Right lobe of liver (tissue), 6 donors: Measurements from ENCODE around the gene RC3H1. TPM values are rescaled to one million over a fixed set of nuclear protein-coding genes. Genes with fewer than 3 reads are reported as not detected.

Experiments
- ATAC-seq, 4 donors: fragments of 200-7000 bp; cut with Tn5 transposase; one replicate each; pipeline ENCODE4 v1.9.1; 2020; ENCODE audit warnings: mild to moderate bottlenecking in 4 of 4, moderate library complexity in 4 of 4
- DNase-seq, 3 donors: peaks; one replicate each; pipeline ENCODE4 v3.0.0-alpha.2; 2020
- H3K27ac ChIP-seq, 3 donors: fragments of 200-600 bp; one replicate each; pipeline ENCODE4 v1.8.0; 2022
- H3K27me3 ChIP-seq, 2 donors: fragments of 200-600 bp; one replicate each; pipeline ENCODE4 v1.8.0; 2022
- H3K36me3 ChIP-seq, 4 donors: fragments of 200-600 bp; sonication (generic) in 1 of 4; one replicate each; pipeline versions ENCODE4 v1.5.1 to v1.8.0; 2017 to 2022; ENCODE audit warnings: control low read depth in 1 of 4
- H3K4me1 ChIP-seq, 4 donors: fragments of 200-600 bp; sonication (generic) in 1 of 4; one replicate each; pipeline versions ENCODE4 v1.5.1 to v1.8.0; 2017 to 2022; ENCODE audit warnings: control low read depth in 1 of 4
- H3K4me3 ChIP-seq, 3 donors: fragments of 200-600 bp; one replicate each; pipeline ENCODE4 v1.8.0; 2022
- H3K9me3 ChIP-seq, 4 donors: fragments of 200-600 bp; sonication (generic) in 1 of 4; one replicate each; pipeline versions ENCODE4 v1.5.1 to v1.8.0; 2017 to 2022; ENCODE audit warnings: control low read depth in 1 of 4
- POLR2A ChIP-seq: fragments of 450-650 bp; IDR thresholded peaks from one replicate; pipeline ENCODE4 v1.6.1; 2017; ENCODE audit warnings: antibody characterized with exemption, mild to moderate bottlenecking
- WGBS: methylation state at CpG from one replicate; pipeline ENCODE4 v1.1.6; 2018; ENCODE audit warnings: low coverage, low lambda C conversion rate; ENCODE audit not compliant: insufficient coverage; ENCODE audit errors: missing lambda C conversion rate; 5-methylcytosine and 5-hydroxymethylcytosine counted together
- intact Hi-C, 2 donors: fragments of 100-400 bp; cut with DNase I; formaldehyde crosslinking; loops; one replicate each; pipeline versions ENCODE4 v1.11.2 to v1.14.1; 2022
- total RNA-seq, 6 experiments: library from RNA; depleted of rRNA in 2 of 6; stranded (reverse); fragments of >200 nt in 2 of 6; fragmentation: NEBNext Ultra II Directional in 3 of 6; extraction: Animal tissue kit (Norgen Biotek cat#: 25700) in 3 of 6; gene quantifications; one replicate each; pipeline versions ENCODE4 v1.1.0 to v1.2.4, GENCODE V29; 2016 to 2023
- TF ChIP-seq, protein P1 (sequence below), 4 donors: fragments of 200-600 bp in 3 of 4; fragments of 450-650 bp in 1 of 4; IDR thresholded peaks; one replicate each; pipeline versions ENCODE4 v1.5.1 to v1.8.0; 2016 to 2022; ENCODE audit warnings: antibody characterized with exemption in 4 of 4, mild to moderate bottlenecking in 2 of 4
- donor health status: DM: no; HTN: yes; CAD: no.
- donor health status: DM: no; HTN: no; CAD: no.
- donor health status: DM: no; HTN: no; CAD: no.
- donor health status: DM: no; HTN: yes; CAD: no.
- donor health status: DM: no; HTN: yes; CAD: no.

The RC3H1 gene
- total RNA-seq, 6 experiments from 2014 or later = 15.7 to 22.2 (median 17.7) TPM

- Histone ChIP-seq H3K27me3 (no peaks in the 10 kb centered on the region), H3K4me1 (no peaks in the 10 kb centered on the region), H3K4me3 (no peak overlapping the region), H3K36me3 (peaks cover 0 to 44% (median 28%) of the 10 kb centered on the region in 4 donors), H3K27ac (no peak overlapping the region), H3K9me3 (no peaks in the 10 kb centered on the region)
- ATAC-seq (no peak), DNase-seq (no peak)
- 77% methylated on average over 2 of the region's 2 CpGs for WGBS
- TF ChIP-seq, protein P1, sequence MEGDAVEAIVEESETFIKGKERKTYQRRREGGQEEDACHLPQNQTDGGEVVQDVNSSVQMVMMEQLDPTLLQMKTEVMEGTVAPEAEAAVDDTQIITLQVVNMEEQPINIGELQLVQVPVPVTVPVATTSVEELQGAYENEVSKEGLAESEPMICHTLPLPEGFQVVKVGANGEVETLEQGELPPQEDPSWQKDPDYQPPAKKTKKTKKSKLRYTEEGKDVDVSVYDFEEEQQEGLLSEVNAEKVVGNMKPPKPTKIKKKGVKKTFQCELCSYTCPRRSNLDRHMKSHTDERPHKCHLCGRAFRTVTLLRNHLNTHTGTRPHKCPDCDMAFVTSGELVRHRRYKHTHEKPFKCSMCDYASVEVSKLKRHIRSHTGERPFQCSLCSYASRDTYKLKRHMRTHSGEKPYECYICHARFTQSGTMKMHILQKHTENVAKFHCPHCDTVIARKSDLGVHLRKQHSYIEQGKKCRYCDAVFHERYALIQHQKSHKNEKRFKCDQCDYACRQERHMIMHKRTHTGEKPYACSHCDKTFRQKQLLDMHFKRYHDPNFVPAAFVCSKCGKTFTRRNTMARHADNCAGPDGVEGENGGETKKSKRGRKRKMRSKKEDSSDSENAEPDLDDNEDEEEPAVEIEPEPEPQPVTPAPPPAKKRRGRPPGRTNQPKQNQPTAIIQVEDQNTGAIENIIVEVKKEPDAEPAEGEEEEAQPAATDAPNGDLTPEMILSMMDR (IDR thresholded peaks at IDR 0.05) = no peak
- no peak for TF ChIP-seq POLR2A
- intact Hi-C loops = no loop called here
Observed at GRCh38 chr1:173900427-173900826, 121.7 kb downstream of the RC3H1 start.

- H3K4me1 ChIP-seq = no peaks in the 10 kb centered on the region
- no peaks in the 10 kb centered on the region for H3K27me3 ChIP-seq
- ATAC-seq (no peak), DNase-seq (no peak)
- no peak overlapping the region for H3K4me3 ChIP-seq
- WGBS = 100% methylated on average over 3 of the region's 3 CpGs
- no peak overlapping the region for H3K27ac ChIP-seq
- intact Hi-C loops = no loop called here
- H3K36me3 ChIP-seq = no peaks in the 10 kb centered on the region
- no peak for TF ChIP-seq POLR2A
- TF ChIP-seq, protein P1 (IDR thresholded peaks at IDR 0.05) = no peak
- no peaks in the 10 kb centered on the region for H3K9me3 ChIP-seq
Observed at GRCh38 chr1:173894189-173894588, 128.0 kb downstream of the RC3H1 start.

DNA sequence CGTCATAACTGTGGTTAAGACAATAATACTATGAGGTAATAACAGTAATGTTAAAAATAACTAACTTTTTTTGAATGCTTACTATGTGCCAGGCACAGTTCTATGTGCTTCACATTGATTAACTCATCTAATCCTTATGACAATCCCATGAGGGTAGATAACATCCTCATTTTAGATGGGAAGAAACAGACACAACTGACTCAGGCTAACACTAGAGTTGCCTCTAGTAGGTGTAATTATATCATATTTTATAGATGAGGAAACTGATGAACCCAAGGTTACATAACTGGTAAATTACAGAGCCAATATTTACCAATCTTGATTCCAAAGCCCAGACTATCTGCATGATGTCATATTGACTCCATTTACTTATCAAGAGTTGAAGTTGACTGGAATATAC, 128.5 kb downstream of the RC3H1 start:
- Histone ChIP-seq H3K36me3 (no peaks in the 10 kb centered on the region), H3K27me3 (no peaks in the 10 kb centered on the region), H3K27ac (no peak overlapping the region), H3K9me3 (no peaks in the 10 kb centered on the region), H3K4me3 (no peak overlapping the region), H3K4me1 (no peaks in the 10 kb centered on the region)
- ATAC-seq (peak in 1 of 4 donors; percentile 37), DNase-seq (no peak)
- 100% methylated on average over 1 of the region's 1 CpG for WGBS
- intact Hi-C loops = no loop called here
- TF ChIP-seq, protein P1 (IDR thresholded peaks at IDR 0.05) = no peak
- TF ChIP-seq POLR2A = no peak

DNA sequence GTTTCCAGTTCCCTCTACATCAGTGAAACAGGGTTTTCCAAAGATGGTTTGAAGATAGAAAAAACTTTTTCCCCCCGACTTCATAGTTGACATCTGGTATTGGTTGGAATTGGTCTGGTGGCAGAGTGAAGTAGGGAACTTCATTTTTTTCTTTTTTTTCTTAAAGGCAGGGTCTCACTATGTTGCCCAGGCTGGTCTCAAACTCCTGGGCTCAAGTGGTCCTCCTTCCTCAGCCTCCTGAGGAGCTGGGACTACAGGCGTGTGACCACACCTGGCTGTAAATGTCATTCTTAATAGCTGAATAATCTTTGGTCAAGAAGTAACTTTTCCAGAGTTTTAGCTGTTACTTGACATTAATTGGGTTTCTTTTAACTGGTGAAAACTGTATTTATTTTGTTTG, 132.3 kb downstream of the RC3H1 start:
- Histone ChIP-seq H3K27me3 (no peaks in the 10 kb centered on the region), H3K27ac (no peak overlapping the region), H3K4me3 (no peak overlapping the region), H3K4me1 (no peaks in the 10 kb centered on the region), H3K36me3 (peaks cover 0 to 6% (median 2%) of the 10 kb centered on the region in 4 donors), H3K9me3 (no peaks in the 10 kb centered on the region)
- intact Hi-C loops = no loop called here
- DNase-seq (no peak), ATAC-seq (no peak)
- WGBS = 91% methylated on average over 2 of the region's 2 CpGs
- TF ChIP-seq, protein P1 (IDR thresholded peaks at IDR 0.05) = no peak
- TF ChIP-seq POLR2A = no peak

DNA sequence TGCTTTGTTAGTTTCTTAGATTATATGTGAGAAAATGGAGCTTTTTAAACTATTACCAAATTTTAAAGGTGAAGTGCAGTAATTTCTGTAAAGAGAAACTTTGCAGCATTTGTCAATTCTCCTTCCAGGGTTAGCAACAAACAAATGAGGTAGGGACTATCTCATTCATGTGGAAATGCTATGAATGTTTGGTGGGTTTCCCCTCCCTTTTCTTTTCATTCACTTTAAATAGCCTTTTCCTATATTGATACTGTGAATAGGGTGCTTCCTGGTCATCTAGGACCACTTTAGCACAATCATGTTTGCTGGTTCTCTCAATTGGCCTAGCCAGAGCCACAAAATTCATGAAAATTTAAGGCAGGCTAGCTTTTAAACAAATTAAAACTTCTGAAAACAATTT, 133.4 kb downstream of the RC3H1 start:
- H3K4me1 ChIP-seq = no peaks in the 10 kb centered on the region
- H3K4me3 ChIP-seq = no peak overlapping the region
- no peak for TF ChIP-seq POLR2A
- TF ChIP-seq, protein P1 (IDR thresholded peaks at IDR 0.05) = no peak
- no peak for ATAC-seq
- DNase-seq = no peak
- no peaks in the 10 kb centered on the region for H3K27me3 ChIP-seq
- no peak overlapping the region for H3K27ac ChIP-seq
- no peaks in the 10 kb centered on the region for H3K9me3 ChIP-seq
- H3K36me3 ChIP-seq = peaks cover 0 to 6% (median 2%) of the 10 kb centered on the region in 4 donors
- intact Hi-C loops = no loop called here
